Heart left ventricle (tissue), 16 donors: ENCODE data around the gene TUBE1. TPM values are rescaled to one million over a fixed set of nuclear protein-coding genes. Genes with fewer than 3 reads are reported as not detected.

ENCODE experiments used
- ATAC-seq, 4 donors: fragments of 200-7000 bp; cut with Tn5 transposase; one replicate each; pipeline ENCODE4 v1.9.1; 2020 to 2022; ENCODE audit warnings: moderate library complexity in 4 of 4, mild to moderate bottlenecking in 3 of 4, moderate number of reproducible peaks in 1 of 4
- DNase-seq, 5 donors: peaks; one replicate each; pipeline ENCODE4 v3.0.0-alpha.2; 2020
- H3K27ac ChIP-seq, 12 donors: fragments of 200-600 bp; sonication (generic) in 4 of 12; one replicate each; pipeline versions ENCODE4 v1.5.0 to v1.8.0; 2016 to 2022; ENCODE audit warnings: mild to moderate bottlenecking in 2 of 12
- H3K27me3 ChIP-seq, 9 donors: fragments of 200-600 bp; sonication (generic) in 2 of 9; one replicate each; pipeline versions ENCODE4 v1.5.1 to v1.8.0; 2016 to 2022; ENCODE audit warnings: mild to moderate bottlenecking in 3 of 9
- H3K36me3 ChIP-seq, 9 donors: fragments of 200-600 bp; sonication (generic) in 2 of 9; one replicate each; pipeline versions ENCODE4 v1.5.0 to v1.8.0; 2018 to 2022; ENCODE audit warnings: mild to moderate bottlenecking in 2 of 9
- H3K4me1 ChIP-seq, 12 donors: fragments of 200-600 bp; sonication (generic) in 4 of 12; one replicate each; pipeline versions ENCODE4 v1.5.0 to v1.8.0; 2016 to 2022; ENCODE audit warnings: mild to moderate bottlenecking in 3 of 12
- H3K4me3 ChIP-seq, 12 donors: fragments of 200-600 bp; sonication (generic) in 4 of 12; one replicate each; pipeline versions ENCODE4 v1.5.0 to v1.8.0; 2017 to 2022; ENCODE audit warnings: mild to moderate bottlenecking in 9 of 12, moderate library complexity in 4 of 12
- H3K9me3 ChIP-seq, 12 donors: fragments of 200-600 bp; sonication (generic) in 4 of 12; one replicate each; pipeline versions ENCODE4 v1.5.0 to v1.8.0; 2016 to 2022; ENCODE audit warnings: mild to moderate bottlenecking in 1 of 12
- POLR2A ChIP-seq, 2 donors: fragments of 450-650 bp; IDR thresholded peaks; one replicate each; pipeline ENCODE4 v1.6.1; 2017; ENCODE audit warnings: antibody characterized with exemption in 2 of 2, mild to moderate bottlenecking in 2 of 2, moderate library complexity in 2 of 2
- WGBS, 4 donors: extraction: QIAGEN DNeasy Blood & Tissue Kit in 2 of 4; methylation state at CpG; one replicate each; pipeline versions ENCODE4 v1.1.5 to v1.1.7; 2013 to 2018; 5-methylcytosine and 5-hydroxymethylcytosine counted together
- intact Hi-C, 10 donors: fragments of 100-400 bp; cut with DNase I; formaldehyde crosslinking; loops; one replicate each; pipeline versions ENCODE4 v1.11.1 to v1.14.2; 2022
- polyA plus RNA-seq, 2 donors: library from polyadenylated mRNA; stranded (reverse); fragments of 200-250 nt; gene quantifications; one replicate each; pipeline ENCODE4 v1.2.3, GENCODE V29; 2013
- total RNA-seq, 9 donors: library from RNA; depleted of rRNA in 2 of 9; stranded (reverse); fragments of >200 nt in 2 of 9; fragmentation: NEBNext Ultra II Directional in 3 of 9; extraction: Animal tissue kit (Norgen Biotek cat#: 25700) in 3 of 9; gene quantifications; one replicate each; pipeline versions ENCODE4 v1.1.0 to v1.2.4, GENCODE V29; 2016 to 2023
- TF ChIP-seq, protein P1 (sequence below), 12 donors: fragments of 200-600 bp; sonication (generic) in 4 of 12; IDR thresholded peaks; one replicate each; pipeline versions ENCODE4 v1.5.0 to v1.8.0; 2018 to 2022; ENCODE audit warnings: antibody characterized with exemption in 12 of 12, mild to moderate bottlenecking in 5 of 12
- donor health status: ischemic (EF 13 %, LVEDD 7.1; RV severe dilation, severe dysfunction).
- donor health status: healthy with polysubstance abuse.
- donor health status: DM: no; HTN: yes; CAD: no.
- donor health status: DM: no; HTN: no; CAD: no.
- donor health status: ischemic (EF 25% LVEDD 6.9; RV normal size, moderate dysfunction).
- donor health status: ischemic (EF 25% LVEDD 5.7; RV mildly dilated, moderate dysfunction).
- donor health status: healthy.
- donor health status: DM: yes; HTN: yes; CAD: no.
- donor health status: ischemic (EF 35%, LVEDD 5.7; RV mildly dilated, moderate dysfunction).
- donor health status: nonischemic (EF 11% LVEDD 7.7; RV severe dilation, severe dysfunction).
- donor health status: DM: yes; HTN: yes; CAD: no.
- donor health status: PGD.
- donor health status: ischemic (EF 29% LVEDD 5.4; RV normal size, mild dysfunction).
- donor health status: nonischemic (EF 23%, LVEDD 6.1; RV moderate dilation, normal function).

Gene TUBE1
- total and polyA plus RNA-seq, 11 donors, result 10.1 to 33.2 (median 23.3) TPM

DNA sequence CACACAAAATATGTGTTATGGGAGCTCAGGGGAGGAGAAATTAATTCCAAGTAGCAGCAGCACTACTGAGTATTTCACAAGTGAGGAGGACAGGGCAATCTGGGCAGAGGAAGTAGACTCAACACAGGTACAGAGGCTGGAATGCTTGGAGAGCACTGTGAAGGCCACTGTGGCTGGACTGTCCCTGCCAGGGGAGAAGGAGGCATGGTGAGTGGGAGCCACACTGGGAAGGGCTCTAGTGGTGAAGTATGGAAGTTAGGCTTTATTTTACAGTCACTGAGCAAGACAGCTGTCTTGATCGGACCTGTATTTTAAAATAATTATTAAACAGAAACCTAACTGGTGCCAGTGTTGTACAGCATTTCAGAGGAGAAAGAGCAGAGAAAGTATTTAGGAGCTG is 28.9 kb upstream of the TUBE1 start:
- ATAC-seq, result peak in 1 of 4 donors; percentile 29
- intact Hi-C loops, result loop anchor here in 1 of 10 donors (5.0 kb wide), 1 partner anchor 36 kb away; no protein-coding TSS in a partner anchor
- Histone ChIP-seq H3K36me3 (peaks cover 2 to 100% (median 83%) of the 10 kb centered on the region in 9 donors), H3K27ac (no peak overlapping the region), H3K4me3 (no peak overlapping the region), H3K9me3 (no peaks in the 10 kb centered on the region), H3K27me3 (no peaks in the 10 kb centered on the region), H3K4me1 (peaks cover 0 to 24% (median 8%) of the 10 kb centered on the region in 12 donors)
- TF ChIP-seq, protein P1, sequence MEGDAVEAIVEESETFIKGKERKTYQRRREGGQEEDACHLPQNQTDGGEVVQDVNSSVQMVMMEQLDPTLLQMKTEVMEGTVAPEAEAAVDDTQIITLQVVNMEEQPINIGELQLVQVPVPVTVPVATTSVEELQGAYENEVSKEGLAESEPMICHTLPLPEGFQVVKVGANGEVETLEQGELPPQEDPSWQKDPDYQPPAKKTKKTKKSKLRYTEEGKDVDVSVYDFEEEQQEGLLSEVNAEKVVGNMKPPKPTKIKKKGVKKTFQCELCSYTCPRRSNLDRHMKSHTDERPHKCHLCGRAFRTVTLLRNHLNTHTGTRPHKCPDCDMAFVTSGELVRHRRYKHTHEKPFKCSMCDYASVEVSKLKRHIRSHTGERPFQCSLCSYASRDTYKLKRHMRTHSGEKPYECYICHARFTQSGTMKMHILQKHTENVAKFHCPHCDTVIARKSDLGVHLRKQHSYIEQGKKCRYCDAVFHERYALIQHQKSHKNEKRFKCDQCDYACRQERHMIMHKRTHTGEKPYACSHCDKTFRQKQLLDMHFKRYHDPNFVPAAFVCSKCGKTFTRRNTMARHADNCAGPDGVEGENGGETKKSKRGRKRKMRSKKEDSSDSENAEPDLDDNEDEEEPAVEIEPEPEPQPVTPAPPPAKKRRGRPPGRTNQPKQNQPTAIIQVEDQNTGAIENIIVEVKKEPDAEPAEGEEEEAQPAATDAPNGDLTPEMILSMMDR (IDR thresholded peaks at IDR 0.05), result no peak
- no peak for TF ChIP-seq POLR2A (IDR thresholded peaks at IDR 0.05)
- 89 to 98% (median 95%) methylated on average over 1 of the region's 1 CpG for WGBS, 4 donors
- no peak for DNase-seq

- H3K9me3 ChIP-seq, result no peaks in the 10 kb centered on the region
- no peaks in the 10 kb centered on the region for H3K27me3 ChIP-seq
- TF ChIP-seq POLR2A (IDR thresholded peaks at IDR 0.05), result no peak
- TF ChIP-seq, protein P1 (IDR thresholded peaks at IDR 0.05), result no peak
- DNase-seq (no peak), ATAC-seq (no peak)
- peaks cover 0 to 29% (median 5%) of the 10 kb centered on the region in 12 donors for H3K4me1 ChIP-seq
- intact Hi-C loops, result loop anchor here in 1 of 10 donors (5.0 kb wide), 1 partner anchor 38 kb away; no protein-coding TSS in a partner anchor
- H3K4me3 ChIP-seq, result no peak overlapping the region
- WGBS, 4 donors, result 94 to 97% (median 97%) methylated on average over 3 of the region's 3 CpGs
- H3K27ac ChIP-seq, result no peak overlapping the region
- H3K36me3 ChIP-seq, result peaks cover 2 to 100% (median 74%) of the 10 kb centered on the region in 9 donors
These were observed 27.4 kb upstream of the TUBE1 start for GRCh38 chr6:112114577-112115223.

DNA sequence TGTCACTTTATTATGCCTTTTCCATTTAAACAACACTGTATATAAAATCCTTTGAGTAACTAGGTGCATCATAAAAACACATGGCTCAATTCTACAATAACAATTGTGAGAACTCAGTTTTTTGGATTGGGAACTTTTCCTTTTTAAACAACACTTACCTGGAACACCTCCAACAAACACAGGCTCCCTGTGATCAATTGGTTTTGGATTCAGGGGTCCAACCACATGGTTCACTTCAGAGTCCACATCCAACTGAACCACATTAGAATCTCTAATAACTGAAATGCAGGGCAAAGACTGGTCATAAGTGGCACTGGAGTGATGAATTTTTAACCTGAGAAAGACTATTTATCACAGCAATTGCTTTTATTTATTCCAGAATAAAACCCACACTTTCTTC is 26.6 kb upstream of the TUBE1 start:
- intact Hi-C loops, result no loop called here
- H3K27ac ChIP-seq, result peak overlapping the region in 3 of 12 donors; percentile 3 to 14 (median 9)
- H3K9me3 ChIP-seq, result no peaks in the 10 kb centered on the region
- H3K27me3 ChIP-seq, result no peaks in the 10 kb centered on the region
- DNase-seq (no peak), ATAC-seq (no peak)
- no peak overlapping the region for H3K4me3 ChIP-seq
- peaks cover 0 to 100% (median 71%) of the 10 kb centered on the region in 9 donors for H3K36me3 ChIP-seq
- H3K4me1 ChIP-seq, result peaks cover 0 to 31% (median 5%) of the 10 kb centered on the region in 12 donors
- TF ChIP-seq, protein P1 (IDR thresholded peaks at IDR 0.05), result no peak
- TF ChIP-seq POLR2A (IDR thresholded peaks at IDR 0.05), result no peak

DNA sequence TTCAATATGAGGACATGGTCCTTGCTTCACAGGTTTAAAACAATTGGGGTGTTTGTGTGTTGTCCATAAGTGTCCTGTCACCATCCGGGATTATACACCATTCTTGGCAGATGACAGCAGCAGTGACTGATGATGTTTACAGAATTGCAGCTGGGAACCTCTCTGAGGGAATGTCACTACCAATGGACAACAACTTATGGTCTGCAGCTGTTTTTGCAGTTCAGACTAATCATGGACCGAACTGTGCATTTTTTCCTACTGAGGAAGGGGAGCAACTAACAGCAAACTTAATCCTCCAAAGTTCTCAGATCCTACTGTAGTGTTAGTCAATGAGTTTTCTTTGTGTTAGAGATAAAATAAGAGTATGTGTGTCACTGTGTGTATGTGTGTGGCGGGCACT is 26.1 kb upstream of the TUBE1 start:
- 47 to 56% (median 49%) methylated on average over 3 of the region's 3 CpGs for WGBS, 4 donors
- no peak for TF ChIP-seq POLR2A (IDR thresholded peaks at IDR 0.05)
- TF ChIP-seq, protein P1 (IDR thresholded peaks at IDR 0.05), result no peak
- Histone ChIP-seq H3K36me3 (peaks cover 0 to 100% (median 73%) of the 10 kb centered on the region in 9 donors), H3K27ac (peak overlapping the region in 5 of 12 donors; percentile 3 to 15 (median 14)), H3K27me3 (no peaks in the 10 kb centered on the region), H3K4me3 (no peak overlapping the region), H3K9me3 (no peaks in the 10 kb centered on the region), H3K4me1 (peaks cover 0 to 31% (median 5%) of the 10 kb centered on the region in 12 donors)
- intact Hi-C loops, result no loop called here
- peak in 1 of 4 donors; percentile 62 for ATAC-seq
- no peak for DNase-seq
